Sigmoid colon (tissue), 4 donors: Measurements from ENCODE around the gene CDC42BPB.

Experiments used
- CTCF ChIP-seq, 4 experiments: fragments of 450-650 bp in 3 of 4; fragments of 200-600 bp in 1 of 4; IDR thresholded peaks; one replicate each; pipeline ENCODE4 v1.5.1; 2016 to 2019; ENCODE audit warnings: antibody characterized with exemption in 4 of 4, mild to moderate bottlenecking in 3 of 4, moderate library complexity in 2 of 4
- EP300 ChIP-seq, 4 donors: sonication (generic); formaldehyde crosslinking; IDR thresholded peaks; one replicate each; pipeline ENCODE4 v1.6.1; 2017; ENCODE audit warnings: antibody characterized with exemption in 4 of 4

- TF ChIP-seq CTCF (IDR thresholded peaks at IDR 0.05) (no peak), EP300 (IDR thresholded peaks at IDR 0.05) (no peak)
Observed at GRCh38 chr14:102949801-102950451, 107.4 kb downstream of the CDC42BPB start.
